GM21360 (cell line): ENCODE measurements around the gene PSMD2.
"Not testable (repeated sequence)": the region's sequence is repeated elsewhere in the genome, so short reads cannot be mapped to it uniquely, and the experiment has no call there.

Experiments used
- ATAC-seq: cut with Tn5 transposase; IDR thresholded peaks from one replicate; pipeline ENCODE4 v1.9.1; 2021; ENCODE audit warnings: mild to moderate bottlenecking, moderate library complexity; ENCODE audit not compliant: unreplicated experiment

Gene PSMD2

GRCh38 chr3:184337981-184338380, 38.9 kb downstream of the PSMD2 start:
- no peak for ATAC-seq

GRCh38 chr3:184338511-184338945, 39.5 kb downstream of the PSMD2 start:
- ATAC-seq, result no peak

- no peak for ATAC-seq
Observed at GRCh38 chr3:184339001-184339400, 40.0 kb downstream of the PSMD2 start.

DNA sequence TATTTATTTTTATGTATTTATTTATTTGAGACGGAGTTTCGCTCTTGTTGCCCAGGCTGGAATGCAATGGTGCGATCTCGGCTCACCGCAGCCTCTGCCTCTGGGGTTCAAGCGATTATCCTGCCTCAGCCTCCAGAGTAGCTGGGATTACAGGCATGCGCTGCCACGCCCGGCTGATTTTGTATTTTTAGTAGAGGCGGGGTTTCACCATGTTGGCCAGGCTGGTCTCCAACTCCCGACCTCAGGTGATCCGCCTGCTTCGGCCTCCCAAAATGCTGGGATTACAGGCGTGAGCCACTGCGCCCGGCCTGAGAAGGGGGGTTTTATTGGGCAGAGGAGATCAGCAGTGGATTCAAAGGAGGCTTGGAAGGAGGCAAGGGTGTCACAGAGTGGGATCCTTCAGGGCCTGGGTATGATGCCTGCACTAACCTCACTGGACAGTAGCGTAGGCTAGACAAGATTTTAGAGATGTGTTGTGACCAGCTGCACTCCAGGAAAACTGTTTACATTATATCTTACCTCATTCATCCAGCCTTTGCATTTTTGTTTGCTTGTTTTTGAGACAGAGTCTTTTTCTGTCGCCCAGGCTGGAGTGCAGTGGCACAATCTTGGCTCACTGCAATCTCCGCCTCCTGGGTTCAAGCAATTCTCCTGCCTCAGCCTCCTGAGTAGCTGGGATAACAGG, 40.6 kb downstream of the PSMD2 start:
- ATAC-seq, result not testable (repeated sequence)

- ATAC-seq, result no peak
Observed at GRCh38 chr3:184341925-184342324, 42.9 kb downstream of the PSMD2 start.

GRCh38 chr3:184343200-184343876, 44.3 kb downstream of the PSMD2 start:
- ATAC-seq, result no peak

GRCh38 chr3:184344579-184345316, 45.7 kb downstream of the PSMD2 start:
- ATAC-seq, result no peak

DNA sequence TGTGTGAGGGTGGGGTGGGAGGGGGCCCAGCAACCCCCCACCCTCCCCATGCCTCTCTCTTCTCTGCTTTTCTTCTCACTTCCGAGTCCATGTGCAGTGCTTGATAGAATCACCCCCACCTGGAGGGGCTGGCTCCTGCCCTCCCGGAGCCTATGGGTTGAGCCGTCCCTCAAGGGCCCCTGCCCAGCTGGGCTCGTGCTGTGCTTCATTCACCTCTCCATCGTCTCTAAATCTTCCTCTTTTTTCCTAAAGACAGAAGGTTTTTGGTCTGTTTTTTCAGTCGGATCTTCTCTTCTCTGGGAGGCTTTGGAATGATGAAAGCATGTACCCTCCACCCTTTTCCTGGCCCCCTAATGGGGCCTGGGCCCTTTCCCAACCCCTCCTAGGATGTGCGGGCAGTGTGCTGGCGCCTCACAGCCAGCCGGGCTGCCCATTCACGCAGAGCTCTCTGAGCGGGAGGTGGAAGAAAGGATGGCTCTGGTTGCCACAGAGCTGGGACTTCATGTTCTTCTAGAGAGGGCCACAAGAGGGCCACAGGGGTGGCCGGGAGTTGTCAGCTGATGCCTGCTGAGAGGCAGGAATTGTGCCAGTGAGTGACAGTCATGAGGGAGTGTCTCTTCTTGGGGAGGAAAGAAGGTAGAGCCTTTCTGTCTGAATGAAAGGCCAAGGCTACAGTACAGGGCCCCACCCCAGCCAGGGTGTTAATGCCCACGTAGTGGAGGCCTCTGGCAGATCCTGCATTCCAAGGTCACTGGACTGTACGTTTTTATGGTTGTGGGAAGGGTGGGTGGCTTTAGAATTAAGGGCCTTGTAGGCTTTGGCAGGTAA, 46.5 kb downstream of the PSMD2 start:
- no peak for ATAC-seq

GRCh38 chr3:184346480-184347190, 47.6 kb downstream of the PSMD2 start:
- no peak for ATAC-seq

GRCh38 chr3:184347321-184348056, 48.4 kb downstream of the PSMD2 start:
- ATAC-seq, result no peak

- no peak for ATAC-seq
Observed at GRCh38 chr3:184348057-184348382, 49.0 kb downstream of the PSMD2 start.

DNA sequence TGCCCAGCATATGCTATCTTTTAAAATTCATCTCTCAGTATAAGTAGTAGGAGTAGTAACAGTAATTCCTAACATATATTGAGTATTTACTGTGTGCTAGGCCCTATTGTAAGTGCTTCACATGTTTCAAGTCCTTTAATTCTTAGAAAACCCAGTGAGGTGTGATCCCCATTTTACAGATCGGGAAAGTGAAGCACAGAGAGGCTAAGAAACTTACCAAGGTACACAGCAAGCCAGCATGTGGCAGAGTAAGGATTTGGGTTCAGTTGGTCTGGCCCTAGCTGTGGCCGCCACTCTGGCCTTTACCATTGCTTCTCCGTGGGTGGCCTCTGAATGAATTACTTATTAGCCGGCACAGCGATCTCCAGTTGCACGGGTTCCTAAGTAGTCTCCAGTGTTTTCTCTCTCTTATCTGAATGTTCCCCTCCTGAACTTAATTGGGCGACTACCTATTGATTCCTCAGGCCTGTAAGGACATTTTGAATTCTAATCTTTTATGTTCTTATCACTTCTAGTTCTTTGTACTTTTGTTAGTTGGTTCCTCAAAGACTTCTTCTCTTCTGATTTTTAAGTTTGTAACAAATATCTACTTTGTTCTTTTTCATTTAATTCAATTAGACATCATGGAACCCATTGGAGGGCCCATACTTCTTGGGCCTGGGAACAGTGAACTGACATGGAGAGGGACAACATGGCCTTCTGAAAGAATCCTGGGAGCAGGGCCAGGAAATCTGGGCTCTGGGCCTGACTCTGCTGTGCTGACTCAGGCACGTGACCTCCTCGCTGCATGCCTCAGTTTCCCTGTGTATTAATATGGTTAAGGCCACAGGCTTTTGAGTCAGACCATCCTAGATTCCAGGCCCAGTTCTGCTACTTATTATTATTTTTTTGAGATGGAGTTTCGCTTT, 50.8 kb downstream of the PSMD2 start:
- ATAC-seq, result no peak

DNA sequence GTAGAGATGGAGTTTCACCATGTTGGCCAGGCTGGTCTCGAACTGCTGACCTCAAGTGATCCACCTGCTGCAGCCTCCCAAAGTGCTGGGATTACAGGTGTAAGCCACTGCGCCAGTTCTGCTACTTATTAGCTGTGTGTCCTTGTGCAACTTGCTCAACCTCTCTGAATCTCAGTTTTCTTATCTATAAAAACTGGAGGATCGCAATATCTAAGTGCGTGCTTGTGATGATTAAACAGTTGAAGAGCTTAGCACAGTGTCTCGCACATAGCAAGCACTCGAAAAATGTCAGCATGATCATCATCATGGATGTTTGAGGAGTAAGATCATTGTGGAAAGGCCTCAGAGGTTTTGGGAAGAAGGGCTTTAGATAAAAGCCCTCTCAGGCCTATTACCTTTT, 51.6 kb downstream of the PSMD2 start:
- no peak for ATAC-seq

DNA sequence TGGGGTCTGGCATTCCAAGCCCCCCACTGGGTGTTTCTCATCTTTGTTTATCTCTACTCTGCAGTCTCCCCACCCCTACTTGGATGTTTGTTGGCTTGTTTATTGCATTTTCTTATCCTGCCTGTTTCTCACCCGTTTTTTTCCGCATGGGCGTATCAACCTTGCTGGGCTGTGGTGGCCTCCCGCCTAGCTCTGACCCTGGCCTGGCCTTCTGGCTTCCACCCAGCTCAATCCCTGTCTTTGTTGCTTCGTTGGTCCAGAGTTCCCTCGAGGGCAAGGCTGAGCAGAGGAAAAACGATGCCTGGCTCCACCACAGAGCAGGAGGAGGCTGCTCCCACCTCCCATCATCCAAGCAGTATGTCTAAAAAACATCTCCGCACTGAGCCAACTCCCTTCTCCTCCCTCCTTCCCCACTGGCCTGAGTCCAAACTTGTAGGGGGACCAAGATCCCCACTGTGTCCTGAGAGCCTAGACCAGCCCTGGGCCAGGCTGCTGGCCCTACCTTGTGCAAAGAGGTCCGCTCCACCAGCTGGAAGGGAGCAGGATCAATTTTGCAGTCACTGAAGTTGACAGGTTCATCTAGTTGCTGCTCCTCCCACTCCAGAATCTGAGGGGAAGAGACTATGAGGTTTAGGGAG, 52.6 kb downstream of the PSMD2 start:
- no peak for ATAC-seq

GRCh38 chr3:184352149-184352785, 53.2 kb downstream of the PSMD2 start:
- ATAC-seq, result no peak

GRCh38 chr3:184352897-184353545, 54.0 kb downstream of the PSMD2 start:
- ATAC-seq, result no peak

DNA sequence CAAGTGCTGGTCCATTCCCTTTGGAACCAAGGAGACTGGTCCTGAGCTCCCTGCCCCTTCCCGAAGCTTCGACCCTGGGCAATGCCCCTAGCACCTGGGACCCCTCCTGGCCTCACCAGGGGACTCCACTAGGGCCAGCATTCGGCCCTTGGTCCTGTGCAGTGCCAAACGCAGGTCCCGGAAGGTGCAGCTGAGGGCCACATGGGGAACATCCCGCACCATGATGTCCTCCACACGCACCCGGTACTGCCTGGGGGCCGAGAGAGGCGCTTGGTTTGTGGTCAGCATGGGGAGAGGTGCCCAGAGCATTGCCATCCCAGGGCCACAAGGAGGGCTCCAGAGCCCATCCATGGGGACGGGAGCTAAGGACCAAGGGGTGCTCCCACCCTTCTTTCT, 54.5 kb downstream of the PSMD2 start:
- no peak for ATAC-seq
